HG02759 (cell line): ENCODE results near the gene ARL8B.
A peak's percentile ranks its signal among the peaks of the same experiment; 100 is the strongest.
"Not testable (repeated sequence)": the region's sequence is repeated elsewhere in the genome, so short reads cannot be mapped to it uniquely, and the experiment has no call there.

Experiments
- ATAC-seq: cut with Tn5 transposase; IDR thresholded peaks from one replicate; pipeline ENCODE4 v1.9.1; 2021; ENCODE audit warnings: mild to moderate bottlenecking, moderate library complexity; ENCODE audit not compliant: unreplicated experiment

The ARL8B gene

GRCh38 chr3:5110337-5110736, 11.8 kb upstream of the ARL8B start:
- no peak for ATAC-seq

GRCh38 chr3:5112043-5112442, 10.0 kb upstream of the ARL8B start:
- no peak for ATAC-seq

- ATAC-seq: not testable (repeated sequence)
Measured at GRCh38 chr3:5113726-5114125, 8.4 kb upstream of the ARL8B start.

- ATAC-seq: no peak
Measured at GRCh38 chr3:5115506-5116162, 6.5 kb upstream of the ARL8B start.

GRCh38 chr3:5116538-5116937, 5.6 kb upstream of the ARL8B start:
- no peak for ATAC-seq

- no peak for ATAC-seq
Measured at GRCh38 chr3:5120446-5120845, 1.6 kb upstream of the ARL8B start.

- peak; percentile 4 for ATAC-seq
Measured at GRCh38 chr3:5122741-5123706, 932 bp downstream of the ARL8B start.

- ATAC-seq: no peak
Measured at GRCh38 chr3:5123937-5124336, 1.8 kb downstream of the ARL8B start.

- no peak for ATAC-seq
Measured at GRCh38 chr3:5126586-5126985, 4.5 kb downstream of the ARL8B start.

- no peak for ATAC-seq
Measured at GRCh38 chr3:5128849-5129248, 6.8 kb downstream of the ARL8B start.

GRCh38 chr3:5133239-5134018, 11.3 kb downstream of the ARL8B start:
- ATAC-seq: no peak

- ATAC-seq: no peak
Measured at GRCh38 chr3:5134019-5134391, 11.9 kb downstream of the ARL8B start.

- no peak for ATAC-seq
Measured at GRCh38 chr3:5134499-5134898, 12.4 kb downstream of the ARL8B start.

- ATAC-seq: peak; percentile 66
Measured at GRCh38 chr3:5136211-5136918, 14.3 kb downstream of the ARL8B start.

- peak; percentile 23 for ATAC-seq
Measured at GRCh38 chr3:5136919-5137429, 14.9 kb downstream of the ARL8B start.

GRCh38 chr3:5138214-5138981, 16.3 kb downstream of the ARL8B start:
- no peak for ATAC-seq

- peak; percentile 55 for ATAC-seq
Measured at GRCh38 chr3:5140230-5140621, 18.1 kb downstream of the ARL8B start.

- ATAC-seq: no peak
Measured at GRCh38 chr3:5140839-5141238, 18.7 kb downstream of the ARL8B start.

GRCh38 chr3:5141760-5142159, 19.7 kb downstream of the ARL8B start:
- ATAC-seq: no peak

- no peak for ATAC-seq
Measured at GRCh38 chr3:5143464-5143863, 21.4 kb downstream of the ARL8B start.
